Kidney tubule cell (primary cell): ENCODE results near the gene OR5C1.
"Not testable (repeated sequence)": the region's sequence is repeated elsewhere in the genome, so short reads cannot be mapped to it uniquely, and the experiment has no call there.

ENCODE experiments used
- DNase-seq: peaks from one replicate; pipeline ENCODE4 v3.0.0-alpha.2; 2018; ENCODE audit warnings: low spot score

OR5C1 gene

GRCh38 chr9:122788831-122789230, at the start of gene OR5C1:
OR5C1 (plus strand) TSS chr9:122788933; CDS start chr9:122788933, 0 bp downstream.
- no peak for DNase-seq

DNA sequence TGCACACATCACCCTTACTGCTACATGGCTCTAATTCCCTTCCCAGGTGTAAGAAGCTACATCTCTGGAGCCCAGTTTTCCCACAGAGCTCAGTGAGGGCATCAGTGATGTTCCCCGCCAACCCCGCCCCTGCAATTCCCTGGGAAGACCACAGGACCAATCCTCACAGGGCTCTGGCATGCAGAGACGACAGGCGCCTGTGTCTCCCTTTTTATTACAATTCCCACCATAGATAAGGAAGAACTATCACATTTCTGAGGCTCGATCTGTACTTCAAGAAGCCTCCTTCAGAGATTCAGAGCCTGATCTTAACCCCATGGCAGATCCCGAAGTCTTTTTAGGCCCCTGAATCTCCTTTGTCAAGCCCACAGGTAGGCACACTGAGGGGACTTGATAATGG, 46.7 kb upstream of the OR5C1 start, which contains the start of gene OR1L6:
Gene OR1L6, plus strand, starts transcription at position 301 of the 400 bp plus-strand sequence. CDS start 7,545 bp downstream, outside the sequence.
- DNase-seq, result no peak

GRCh38 chr9:122754825-122755224, 33.9 kb upstream of the OR5C1 start:
- DNase-seq, result no peak

GRCh38 chr9:122767817-122768216, 20.9 kb upstream of the OR5C1 start:
- DNase-seq, result peak; percentile 57

DNA sequence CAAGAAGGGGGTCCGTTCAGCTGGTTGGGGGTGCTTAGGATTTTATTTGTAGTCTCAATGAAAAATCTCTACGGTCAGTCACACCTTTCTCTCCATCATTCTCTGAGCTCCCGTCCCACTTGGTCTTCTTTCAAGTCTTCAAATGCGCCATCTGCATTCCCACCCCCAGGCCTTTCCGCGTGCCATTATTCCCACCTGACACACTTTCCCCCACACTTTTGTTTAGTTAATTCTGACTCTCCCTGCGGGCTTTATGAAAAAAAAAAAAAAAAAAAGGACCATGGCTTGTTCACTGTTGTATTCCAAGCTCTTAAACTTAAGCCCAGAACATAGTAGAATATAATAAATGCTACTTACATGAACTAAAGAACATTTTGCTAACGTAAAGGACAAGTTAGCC, 11.7 kb upstream of the OR5C1 start:
- DNase-seq, result no peak

DNA sequence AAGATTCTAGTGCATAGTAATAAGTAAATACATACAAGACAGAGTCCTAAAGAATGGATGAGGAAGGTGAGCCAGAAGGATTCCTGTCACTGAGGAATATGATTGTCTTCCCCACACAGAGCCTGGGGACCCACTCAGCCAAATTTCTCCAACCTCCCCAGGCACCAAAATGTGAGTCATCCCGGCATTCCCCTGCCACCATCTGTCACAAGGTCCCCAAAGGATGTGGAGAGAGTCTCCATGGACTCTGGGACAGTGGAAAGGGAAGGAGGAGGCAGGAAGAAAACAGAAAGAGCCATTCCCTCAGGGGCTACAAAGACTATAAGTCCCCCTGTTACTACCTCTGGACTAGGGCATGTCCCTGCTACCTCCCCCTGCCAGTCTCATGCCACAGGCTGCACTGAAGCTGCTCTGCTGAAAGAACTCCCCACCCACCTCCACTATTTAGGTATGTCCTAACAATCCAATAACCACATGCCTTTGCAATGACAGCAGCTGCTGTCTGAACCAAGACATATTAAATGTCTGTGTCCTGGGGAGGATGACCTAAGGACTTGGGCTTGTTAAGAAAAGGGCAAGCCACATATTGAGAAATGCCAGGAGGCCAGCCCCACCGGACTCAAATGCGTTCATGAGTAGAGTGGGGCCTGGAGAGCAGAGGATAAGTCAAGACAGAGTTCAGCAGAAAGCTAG, 10.7 kb upstream of the OR5C1 start:
- peak; percentile 92 for DNase-seq

- no peak for DNase-seq
These were observed 9.6 kb upstream of the OR5C1 start for GRCh38 chr9:122779181-122779580.

DNA sequence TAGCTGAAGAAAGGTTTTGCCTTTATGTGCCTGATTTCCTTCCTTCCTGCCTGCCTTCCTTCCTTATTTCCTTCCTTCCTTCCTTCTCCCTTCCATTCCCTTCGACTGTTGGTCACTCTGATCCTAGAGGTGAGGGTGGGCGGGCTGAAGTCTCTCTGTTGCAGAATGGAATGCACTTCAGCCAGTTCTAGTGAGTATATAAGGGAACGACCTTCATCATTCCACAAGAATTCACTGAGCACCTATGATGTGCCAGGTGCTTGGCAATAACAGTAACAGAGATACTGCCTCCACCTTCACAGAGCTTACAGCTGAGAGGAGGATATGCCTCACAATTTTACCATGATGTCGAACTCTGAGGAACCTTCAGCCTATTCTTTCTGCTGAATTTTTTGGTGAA, 8.7 kb upstream of the OR5C1 start:
- peak; percentile 70 for DNase-seq

GRCh38 chr9:122781671-122782070, 7.1 kb upstream of the OR5C1 start:
- no peak for DNase-seq

GRCh38 chr9:122785269-122785668, 3.5 kb upstream of the OR5C1 start:
- no peak for DNase-seq

DNA sequence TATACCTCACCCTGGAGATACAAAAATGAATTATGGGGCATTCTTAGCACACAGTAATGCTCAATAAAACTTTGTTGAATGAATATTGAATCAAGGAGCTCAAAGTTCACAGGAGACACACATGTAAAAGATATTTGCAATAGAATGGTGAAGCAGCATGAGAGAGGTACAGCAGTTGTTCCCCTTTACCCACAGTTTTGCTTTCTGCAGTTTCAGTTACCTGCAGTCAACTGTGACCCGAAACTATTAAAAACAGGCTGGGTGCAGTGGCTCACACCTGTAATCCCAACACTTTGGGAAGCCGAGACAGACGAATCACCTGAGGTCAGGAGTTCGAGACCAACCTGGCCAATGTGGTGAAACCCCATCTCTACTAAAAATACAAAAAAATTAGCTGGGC, 2.4 kb upstream of the OR5C1 start:
- DNase-seq, result no peak

- no peak for DNase-seq
These were observed 718 bp downstream of the OR5C1 start for GRCh38 chr9:122789256-122790046.

GRCh38 chr9:122791872-122792669, 3.3 kb downstream of the OR5C1 start:
- DNase-seq, result no peak

DNA sequence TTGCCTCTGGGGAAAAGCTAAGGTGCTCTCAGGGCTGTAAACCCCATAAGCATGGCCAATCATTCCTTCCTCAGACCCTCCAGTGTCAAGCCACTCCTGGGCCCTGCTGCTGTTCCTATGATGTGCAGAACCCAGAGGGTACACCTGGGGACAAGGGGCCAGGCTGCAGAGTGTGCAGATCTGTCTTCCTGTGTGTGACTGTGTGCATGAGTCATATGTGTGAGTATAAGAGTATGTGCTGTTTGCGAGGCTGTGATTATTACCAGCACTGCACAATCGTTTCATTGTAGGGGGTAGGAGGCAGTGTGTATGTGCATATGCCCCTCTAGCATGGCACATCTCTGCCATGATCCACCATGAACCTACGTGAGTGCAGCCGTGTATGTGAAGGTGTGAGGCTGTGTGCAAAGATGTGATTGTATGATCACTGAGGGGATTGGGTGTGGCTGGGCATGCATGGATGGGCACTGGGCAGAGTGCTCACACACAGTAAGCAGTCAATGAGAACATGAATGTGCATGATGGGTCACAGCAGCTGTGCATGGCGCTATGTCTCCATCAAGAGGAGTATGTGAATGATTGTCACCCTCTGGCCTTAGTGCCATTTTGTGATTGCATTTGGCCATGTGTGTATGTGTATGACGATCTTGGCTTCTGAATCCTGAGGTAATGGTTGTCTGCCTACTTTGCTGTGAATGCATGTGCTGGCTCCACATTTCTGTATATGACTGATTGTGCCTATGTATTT, 8.8 kb downstream of the OR5C1 start:
- DNase-seq, result peak; percentile 67

- DNase-seq, result no peak
These were observed 11.6 kb downstream of the OR5C1 start, which contains the start of gene OR1K1 for GRCh38 chr9:122800066-122801060. OR1K1 (plus strand) TSS chr9:122800123; CDS start chr9:122800123, 0 bp downstream.

DNA sequence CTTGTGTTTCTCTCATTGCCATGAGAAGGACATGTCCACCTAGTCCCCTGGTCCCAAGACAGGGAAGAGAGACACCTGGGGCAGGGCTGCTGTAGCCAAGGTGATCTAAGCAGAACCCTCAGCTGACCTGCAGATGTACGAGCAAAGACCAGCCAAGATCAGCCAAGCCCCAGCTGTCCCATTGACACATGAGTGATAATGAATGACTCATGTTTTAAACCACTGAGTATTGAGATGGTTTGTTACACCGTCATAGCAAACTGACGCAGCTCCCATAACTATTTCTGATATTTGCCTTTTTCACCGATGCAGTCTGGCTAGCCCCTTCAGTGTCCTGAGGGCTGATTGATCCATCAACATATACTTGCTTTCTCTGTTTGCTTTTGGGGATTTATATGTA, 17.9 kb downstream of the OR5C1 start:
- DNase-seq, result no peak

- no peak for DNase-seq
These were observed 18.7 kb downstream of the OR5C1 start for GRCh38 chr9:122807271-122807900.

DNA sequence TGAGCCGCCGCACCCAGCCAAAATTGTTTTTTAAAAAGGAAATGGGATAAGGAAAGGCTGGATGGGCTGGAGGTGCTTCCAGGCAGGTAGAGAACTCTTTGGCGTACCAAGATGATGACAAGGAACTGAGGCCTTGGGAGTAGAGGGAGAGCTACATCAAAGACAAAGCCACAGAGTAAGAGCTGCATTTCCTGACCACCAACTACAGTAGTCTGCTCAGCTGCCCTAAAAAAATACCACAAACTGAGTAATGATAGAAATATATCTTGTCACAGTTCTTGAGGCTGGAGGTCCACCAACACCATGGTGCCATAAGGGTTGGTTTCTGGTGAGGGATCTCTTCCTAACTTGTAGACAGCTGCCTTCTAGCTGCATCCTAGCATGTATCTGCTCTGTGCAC, 19.4 kb downstream of the OR5C1 start:
- no peak for DNase-seq

- not testable (repeated sequence) for DNase-seq
These were observed 20.5 kb downstream of the OR5C1 start for GRCh38 chr9:122809261-122809660.
